ENCODE results near the gene TMEM91.

Gene TMEM91

DNA sequence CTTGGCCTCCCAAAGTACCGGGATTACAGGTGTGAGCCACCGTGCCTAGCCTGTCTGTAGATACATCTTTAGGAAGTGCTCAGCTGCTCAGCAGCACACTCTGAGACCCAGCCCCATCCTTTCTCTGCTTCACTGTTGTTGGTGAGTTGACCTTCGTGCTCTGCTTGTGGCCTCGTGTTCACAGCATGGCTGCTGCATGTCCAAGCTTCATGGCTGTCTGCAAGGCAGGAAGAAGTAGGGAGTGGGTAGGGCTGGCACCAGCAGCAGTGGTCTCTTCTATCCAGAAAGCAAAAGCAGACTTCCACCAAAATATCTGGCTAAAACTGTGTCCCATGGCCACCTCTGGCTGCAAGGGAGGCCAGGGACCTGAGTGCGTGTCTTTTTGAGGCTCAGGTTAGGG is 36.6 kb downstream of the TMEM91 start:
- DNase-seq, result no peak

DNA sequence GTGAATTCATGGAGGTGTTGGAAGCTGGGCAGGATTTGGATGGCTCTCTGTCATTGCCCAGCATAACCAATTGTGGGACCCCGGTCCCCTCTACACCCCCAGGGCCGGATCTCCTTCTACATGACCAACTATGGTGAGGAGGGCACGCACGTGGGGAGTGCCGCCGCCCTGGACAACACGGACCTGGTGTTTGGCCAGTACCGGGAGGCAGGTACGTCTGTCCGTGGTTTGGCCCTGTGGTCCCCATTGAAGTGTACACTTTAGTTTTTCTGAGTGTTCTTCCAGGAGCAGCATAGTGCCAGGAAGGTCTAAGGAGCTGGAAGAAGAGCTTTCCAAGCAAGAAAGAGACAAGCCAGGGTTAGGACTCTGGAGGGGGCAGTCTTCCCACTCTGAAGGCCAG is 37.6 kb downstream of the TMEM91 start:
- DNase-seq, result no peak

DNA sequence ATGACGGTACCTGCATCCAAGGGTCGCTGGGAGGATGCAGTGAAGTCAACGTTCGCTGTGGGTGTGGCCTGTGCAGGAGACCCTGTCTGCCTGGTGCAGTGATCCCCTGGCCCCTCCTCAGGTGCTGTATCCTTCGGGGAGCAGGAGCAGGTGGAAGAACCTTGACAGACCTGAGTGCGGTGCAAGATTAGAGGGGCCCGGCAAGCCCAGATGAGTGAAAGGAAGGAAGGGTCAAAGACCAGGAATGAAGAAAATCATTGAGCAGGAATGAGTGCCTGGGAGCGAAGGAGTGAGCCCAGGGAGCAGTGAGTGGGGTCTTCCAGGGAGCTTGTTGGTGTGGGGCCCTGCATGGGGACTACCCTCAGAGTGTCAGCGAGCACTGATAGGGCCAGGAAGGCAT is 38.1 kb downstream of the TMEM91 start:
- no peak for DNase-seq

DNA sequence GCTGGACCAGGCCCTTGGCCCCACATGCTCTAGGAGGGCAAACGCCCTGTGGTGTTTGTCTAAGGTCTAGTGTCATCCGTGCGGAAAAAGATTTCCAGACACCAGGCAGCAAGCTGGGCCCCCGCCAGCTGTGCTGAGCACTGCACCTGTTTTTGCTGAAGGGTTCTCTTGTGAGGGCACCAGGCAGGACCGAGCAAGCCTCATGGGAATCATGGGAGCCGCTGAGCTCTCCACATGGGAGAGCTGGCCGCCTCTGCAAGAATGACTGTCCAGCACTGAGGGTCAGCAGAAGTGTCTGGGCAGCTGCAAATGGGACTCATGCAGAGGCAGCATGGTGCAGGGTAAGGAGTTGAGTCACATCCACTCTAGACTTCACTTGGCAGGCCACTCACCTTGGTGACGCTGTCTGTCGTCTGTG is 38.8 kb downstream of the TMEM91 start:
- DNase-seq, result no peak

DNA sequence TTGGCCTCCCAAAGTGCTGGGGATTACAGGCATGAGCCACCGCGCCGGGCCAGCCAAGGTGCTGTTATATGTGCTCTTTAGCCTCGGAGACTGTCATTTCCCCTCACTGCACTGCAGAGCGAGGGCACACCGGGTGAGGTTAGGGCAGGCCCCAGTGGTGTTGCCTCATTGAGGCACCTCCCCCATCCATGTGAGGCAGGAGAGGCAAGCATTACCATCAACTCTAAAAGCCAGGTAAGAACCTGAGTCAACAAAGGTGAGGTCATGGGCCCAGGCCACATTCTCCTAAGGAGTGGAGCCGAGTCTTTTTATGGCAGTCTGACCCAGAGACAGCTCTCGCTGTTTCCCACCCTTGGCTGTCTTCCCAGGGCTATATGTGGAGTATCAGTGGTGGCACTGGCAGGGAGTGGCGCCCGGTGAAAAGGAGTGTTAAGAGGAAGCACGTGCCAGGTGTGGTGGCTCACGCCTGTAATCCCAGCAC is 39.9 kb downstream of the TMEM91 start:
- DNase-seq, result no peak

DNA sequence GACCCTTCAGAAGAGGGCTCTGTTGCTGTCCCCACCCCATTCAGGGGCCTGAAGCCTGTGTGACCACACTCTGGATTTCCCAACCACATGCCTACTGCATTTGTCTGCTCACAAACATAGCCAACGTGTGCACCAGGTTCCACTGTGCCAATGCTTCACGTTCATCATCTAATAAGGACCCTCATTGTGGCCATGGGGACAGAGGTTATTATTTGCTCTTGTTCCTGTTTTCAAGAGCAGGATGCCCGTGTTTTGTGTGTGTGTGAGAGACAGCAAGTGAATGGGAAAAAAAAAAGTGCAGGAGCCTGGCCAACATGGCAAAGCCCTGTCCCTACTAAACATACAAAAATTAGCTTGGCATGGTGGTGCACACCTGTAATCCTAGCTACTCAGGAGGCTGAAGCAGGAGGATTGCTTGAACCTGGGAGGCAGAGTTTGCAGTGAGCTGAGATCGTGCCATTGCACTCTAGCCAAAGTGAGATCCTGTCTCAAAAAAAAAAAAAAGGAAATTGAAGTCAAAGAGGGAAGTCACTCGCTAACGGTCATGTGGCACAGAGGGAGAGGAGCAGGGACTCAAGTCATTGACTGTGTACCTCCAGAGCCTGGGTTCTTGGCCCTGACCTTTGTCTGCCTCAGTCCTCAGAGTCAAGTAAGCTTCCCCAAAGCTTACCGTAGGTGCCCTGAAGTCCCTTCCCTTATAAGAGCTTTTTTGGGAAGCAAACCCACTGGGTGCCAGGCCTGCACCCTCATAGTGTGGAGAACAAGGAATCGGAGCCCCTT is 44.0 kb downstream of the TMEM91 start:
- DNase-seq, result peak; percentile 78

DNA sequence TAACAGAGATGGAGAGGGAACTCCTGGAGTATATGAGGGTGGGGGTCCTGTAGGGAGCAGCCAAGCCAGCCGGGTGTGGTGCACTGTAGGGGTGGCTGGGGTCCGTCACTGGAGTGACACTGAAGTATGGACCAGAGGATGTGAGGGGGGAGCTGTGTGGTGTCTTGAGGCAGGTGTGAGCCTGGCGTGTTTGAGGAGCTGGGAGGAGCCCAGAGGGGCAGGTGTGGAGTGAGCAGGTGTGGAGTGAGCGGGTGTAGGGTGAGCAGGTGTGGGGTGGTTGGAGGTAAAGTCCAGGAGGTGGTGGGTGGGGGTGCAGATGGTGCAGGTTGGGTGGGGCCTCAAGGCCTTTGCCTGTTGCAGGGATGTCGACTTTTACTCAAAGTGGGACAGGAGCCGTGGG is 45.0 kb downstream of the TMEM91 start:
- no peak for DNase-seq

DNA sequence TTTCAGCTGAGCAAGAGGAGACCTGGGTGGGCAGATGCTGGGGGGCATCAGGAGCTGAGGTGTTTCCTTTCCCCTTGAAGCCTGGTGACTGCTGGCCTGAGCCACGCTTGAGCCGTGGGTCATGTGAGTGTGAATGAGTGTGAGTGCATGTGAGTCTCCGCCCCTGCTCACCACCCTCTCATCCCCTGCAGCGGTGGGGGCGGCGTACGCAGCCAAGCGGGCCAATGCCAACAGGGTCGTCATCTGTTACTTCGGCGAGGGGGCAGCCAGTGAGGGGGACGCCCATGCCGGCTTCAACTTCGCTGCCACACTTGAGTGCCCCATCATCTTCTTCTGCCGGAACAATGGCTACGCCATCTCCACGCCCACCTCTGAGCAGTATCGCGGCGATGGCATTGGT is 45.6 kb downstream of the TMEM91 start:
- no peak for DNase-seq

DNA sequence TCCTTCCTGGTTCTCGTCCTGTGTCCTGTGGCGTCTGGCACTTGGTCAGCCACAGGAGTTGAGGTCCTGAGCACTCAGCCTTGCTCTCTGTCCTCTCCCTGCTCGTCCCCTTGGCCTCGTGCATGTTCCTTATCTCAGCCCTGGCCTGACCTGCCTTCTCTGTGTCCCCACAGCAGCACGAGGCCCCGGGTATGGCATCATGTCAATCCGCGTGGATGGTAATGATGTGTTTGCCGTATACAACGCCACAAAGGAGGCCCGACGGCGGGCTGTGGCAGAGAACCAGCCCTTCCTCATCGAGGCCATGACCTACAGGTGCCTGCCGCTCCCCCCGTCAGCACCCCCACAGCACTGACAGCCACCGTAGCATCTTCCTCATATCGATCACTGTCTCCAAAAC is 46.1 kb downstream of the TMEM91 start:
- DNase-seq, result no peak

DNA sequence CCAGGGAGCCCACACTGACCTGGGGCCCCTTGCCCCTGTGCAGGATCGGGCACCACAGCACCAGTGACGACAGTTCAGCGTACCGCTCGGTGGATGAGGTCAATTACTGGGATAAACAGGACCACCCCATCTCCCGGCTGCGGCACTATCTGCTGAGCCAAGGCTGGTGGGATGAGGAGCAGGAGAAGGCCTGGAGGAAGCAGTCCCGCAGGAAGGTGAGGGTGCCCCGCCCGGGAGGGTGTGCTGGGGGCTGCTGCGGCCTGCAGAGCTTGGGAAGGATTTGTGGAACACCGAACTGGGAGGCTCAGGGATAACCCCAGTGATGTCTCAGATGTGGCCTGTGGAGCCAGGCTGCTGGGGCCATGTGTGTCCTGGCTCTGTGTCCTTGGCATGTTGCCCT is 46.6 kb downstream of the TMEM91 start:
- DNase-seq, result no peak

DNA sequence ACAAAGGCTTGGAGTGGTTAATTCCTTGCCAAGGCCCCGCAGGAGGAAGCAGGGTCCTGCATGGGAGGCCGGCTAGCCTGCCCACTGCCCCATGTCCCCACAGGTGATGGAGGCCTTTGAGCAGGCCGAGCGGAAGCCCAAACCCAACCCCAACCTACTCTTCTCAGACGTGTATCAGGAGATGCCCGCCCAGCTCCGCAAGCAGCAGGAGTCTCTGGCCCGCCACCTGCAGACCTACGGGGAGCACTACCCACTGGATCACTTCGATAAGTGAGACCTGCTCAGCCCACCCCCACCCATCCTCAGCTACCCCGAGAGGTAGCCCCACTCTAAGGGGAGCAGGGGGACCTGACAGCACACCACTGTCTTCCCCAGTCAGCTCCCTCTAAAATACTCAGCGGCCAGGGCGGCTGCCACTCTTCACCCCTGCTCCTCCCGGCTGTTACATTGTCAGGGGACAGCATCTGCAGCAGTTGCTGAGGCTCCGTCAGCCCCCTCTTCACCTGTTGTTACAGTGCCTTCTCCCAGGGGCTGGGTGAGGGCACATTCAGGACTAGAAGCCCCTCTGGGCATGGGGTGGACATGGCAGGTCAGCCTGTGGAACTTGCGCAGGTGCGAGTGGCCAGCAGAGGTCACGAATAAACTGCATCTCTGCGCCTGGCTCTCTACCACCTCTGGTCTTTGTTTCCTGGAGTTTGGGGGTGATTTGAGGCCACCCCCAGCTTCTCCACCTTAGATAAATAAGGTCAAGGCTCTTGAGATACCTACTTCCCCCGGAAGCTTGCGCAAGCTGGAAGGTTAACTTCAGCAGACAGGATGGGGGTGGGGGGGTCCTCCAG is 48.2 kb downstream of the TMEM91 start:
- DNase-seq, result no peak

DNA sequence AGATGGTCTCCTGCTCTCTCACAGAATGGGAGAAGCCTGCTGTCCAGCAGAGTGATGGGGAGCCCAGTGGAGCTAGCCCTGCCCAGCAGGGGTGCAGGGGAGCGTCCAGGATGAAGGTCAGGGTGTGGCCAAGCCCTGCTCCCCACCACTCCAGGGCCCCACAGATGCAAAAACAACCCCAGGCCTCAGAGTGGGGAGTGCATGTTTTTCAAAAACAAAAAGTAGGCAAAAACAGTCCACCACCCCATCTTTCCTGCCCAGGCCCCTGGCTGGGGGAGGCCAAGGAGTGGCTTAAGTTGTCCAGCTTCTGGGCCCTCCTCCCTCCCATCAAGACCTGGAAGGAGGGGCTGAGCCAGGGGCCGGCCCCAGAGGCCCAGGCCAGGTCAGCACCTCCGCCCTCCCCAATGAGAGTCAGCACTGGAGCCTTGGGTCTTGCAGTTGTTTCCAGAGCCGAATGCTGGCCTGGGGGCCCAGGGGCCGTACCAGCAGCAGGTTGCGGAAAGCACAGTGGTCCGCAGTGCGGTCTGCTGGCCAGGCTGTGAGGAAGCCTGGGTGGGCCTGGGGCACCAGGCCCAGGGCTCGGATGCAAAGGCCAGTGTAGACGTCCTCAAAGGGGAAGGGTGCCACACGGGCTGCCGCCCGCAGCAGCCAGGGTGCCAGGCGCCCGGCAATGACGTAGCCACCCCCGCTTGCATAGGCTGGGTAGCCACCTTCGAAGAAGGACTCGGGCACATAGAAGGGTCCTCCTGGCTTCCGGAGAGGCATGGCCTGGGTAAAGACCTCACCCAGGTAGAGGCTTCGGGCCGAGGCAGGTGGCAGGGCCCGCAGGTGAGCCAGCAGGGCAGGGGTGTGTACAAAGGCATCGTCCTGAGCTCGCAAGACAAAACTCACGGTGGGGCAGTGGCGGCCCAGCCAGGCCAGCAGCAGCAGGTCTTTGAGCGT is 49.1 kb downstream of the TMEM91 start:
- DNase-seq, result no peak

DNA sequence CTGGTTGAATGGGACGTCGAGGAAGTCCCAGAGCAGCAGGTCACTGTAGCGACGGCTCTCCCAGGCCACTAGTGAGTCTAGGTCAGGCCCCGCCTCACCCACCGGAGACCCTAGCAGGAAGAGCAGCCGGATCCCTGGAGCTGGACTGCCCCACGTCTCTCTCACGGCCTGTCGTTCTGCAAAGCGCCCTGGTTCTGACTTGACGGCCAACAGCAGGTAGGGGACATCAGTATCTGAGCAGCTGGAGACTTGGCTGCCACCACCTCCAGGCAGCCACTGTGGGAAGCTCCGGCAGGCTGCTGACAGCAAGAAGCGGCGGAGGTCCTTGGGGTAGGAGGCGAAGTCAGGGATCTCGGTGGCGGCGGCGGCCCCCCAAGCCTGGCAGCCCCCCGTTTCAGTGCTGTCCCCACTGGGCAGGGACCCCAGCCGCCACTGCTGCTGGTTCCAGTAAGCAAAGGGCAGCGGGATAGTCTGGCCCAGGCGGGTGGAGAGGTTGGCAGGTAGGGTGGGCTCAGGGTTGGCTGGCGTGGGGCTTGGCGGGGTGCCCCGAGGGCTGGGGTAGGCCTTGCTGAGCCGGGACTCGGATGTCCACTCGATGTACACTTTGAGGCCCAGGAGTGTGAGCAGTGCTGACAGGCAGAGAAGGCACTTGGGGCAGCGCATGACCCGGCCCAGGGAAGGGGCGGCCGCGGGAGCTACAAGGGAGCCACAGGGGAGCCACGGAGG is 49.9 kb downstream of the TMEM91 start:
- no peak for DNase-seq

DNA sequence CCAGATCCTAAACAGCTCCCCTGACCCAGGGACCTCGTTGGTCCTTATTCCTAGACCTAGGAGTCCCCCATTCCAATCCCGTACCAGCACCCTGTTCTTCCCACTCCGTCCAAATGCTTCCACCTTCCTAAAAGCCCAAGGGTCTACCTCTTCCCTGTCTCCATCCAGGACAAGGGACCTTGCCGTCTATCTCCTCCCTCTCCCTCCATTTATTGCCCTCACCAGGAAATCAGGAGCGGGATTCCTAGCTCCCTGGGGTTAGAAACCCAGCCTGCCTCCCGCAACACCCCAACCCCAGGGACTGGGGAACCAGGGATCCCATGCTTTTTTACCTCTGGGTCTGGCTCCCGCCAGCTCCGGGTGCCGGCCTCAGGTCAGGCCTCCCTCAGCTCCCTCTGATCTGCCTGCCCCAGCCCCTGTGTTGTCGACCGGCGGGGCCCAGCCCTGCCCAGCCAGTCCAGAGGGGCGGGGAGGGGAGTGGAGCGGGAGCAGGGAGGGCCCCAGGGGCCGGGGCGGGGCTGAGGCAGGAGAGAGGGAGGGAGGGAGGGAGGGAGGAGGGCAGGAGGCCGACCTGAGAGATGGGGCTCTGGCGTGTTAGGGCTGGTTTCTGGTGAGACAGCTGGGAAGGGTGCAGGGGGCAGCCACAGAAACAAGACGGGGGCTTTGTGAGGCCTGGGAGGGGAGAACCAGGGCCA is 50.8 kb downstream of the TMEM91 start, which contains the start of gene B3GNT8:
Gene B3GNT8 (minus strand): TSS at position 423 of the 695 bp plus-strand sequence. CDS start 596 bp downstream, outside the sequence.
- DNase-seq, result peak; percentile 40

DNA sequence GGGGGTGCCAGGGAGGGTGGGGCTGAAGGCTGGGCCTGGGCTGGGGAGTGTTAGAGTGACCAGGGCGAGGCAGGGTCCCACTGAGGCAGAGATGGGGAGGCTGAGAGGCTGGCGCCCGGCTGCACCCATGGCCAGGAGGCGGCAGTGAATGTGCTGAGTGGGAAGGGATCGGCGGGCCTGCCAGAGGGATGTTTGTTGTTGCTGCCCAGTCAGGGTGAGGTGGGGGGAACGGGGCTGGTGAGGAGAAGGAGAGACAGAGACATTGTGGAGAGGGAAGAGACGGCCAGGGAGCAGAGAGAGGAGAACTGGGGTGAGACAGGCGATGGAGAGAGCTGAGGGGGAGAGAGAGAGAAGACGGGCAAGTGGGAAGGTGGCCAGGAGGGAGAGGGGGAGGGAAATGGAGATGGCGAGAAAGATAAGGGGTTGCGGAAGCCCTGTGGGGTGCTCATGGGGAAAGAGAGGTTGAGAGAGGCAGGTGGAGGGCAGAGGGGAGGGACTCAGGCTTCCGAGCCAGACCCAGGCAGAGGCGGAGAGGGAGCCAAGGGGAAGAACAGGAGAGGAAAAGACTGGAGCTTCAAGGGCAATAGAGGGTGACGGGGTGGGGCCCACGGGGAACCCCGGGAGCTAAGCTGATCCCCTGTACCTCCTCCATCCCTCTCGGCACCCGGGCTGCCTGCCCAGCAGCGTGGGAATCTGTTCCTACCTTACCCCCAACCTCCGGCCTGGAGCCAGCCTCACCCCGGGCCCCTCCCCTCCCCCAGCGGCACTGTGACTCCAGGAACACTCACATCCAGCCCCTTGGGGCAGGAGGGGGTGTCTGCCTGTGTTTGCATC is 51.5 kb downstream of the TMEM91 start:
- DNase-seq, result no peak

DNA sequence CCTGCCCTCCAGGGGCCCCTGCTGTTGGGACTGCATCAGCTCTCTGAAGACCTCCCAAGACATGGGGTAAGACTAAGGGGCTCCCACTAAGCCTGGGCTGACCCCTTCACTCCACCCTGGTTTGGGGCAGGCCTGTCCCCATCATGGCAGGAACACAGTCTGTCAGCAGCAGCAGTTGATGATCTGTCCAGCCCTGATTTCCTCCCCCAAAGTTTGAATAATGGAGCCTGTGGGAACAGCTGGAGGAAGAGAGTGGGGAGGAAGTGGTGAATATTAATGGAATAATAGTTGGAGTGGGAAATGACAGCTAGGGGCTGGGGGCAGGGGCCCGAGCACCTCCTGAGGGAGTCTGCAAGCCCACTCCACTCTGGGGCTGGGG is 52.1 kb downstream of the TMEM91 start:
- no peak for DNase-seq

DNA sequence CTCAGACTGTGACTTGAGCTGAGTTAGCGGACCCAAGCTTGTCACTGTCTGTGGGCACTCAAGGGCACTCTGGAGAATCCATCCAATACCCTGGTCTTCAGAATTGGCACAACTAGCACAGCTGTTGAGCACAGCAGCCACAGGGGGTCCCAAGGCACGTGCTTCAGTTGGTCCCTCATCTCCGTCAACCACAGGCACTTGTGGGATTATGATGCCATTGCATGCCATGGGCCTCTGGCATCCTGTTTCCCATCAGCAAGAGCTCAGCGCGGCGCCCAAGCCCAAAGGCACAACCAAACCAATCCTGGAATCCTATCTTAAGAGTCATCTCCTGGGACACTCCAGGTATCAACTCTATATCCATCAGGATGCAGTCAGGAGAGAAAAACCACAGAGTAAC is 54.6 kb downstream of the TMEM91 start:
- DNase-seq, result no peak

DNA sequence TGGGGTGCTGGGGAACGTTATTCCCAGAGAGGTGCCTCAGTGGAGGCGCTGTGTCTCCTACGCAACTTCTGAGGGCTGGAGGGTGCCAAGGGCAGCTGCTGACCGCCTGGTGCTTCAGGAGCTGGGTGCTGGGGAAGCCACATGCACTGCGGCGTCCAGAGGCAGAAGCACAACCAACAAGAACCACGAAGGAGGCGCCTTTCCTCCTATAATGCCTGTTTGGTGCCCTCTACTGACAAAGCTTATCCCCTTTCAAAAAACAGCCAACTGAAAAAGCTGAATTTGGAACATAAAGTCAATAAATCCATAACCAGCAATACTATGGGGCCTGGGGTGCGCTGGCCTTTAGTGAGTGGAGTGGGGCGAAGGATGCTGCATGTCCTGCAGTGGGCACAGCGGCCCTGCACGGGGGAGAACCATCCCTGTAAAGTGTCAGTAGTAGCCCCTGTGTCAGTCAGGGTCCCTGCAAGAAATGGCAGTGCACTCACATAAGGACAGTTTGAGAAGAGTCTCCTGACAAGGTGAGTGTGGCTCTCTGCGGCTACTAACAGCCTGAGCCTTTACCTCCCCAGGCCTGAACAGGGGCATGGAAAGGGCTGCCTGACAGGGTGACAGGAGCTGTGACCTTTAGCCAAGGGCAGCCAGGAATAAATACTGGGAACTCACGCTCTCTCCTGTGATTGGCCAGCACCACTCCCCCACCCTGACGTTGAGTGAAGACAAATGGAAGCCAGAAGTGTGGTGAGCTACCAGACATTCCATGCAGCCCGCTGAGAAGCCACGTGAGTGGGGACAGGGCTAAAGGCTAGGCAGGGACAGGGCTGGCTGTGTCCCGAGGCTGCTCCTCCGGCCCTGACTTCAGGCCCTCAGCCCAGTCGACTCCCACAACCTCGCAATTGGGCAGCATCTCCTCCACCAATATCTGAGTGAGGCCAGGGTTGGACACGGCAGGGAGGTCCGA is 55.4 kb downstream of the TMEM91 start:
- DNase-seq, result peak; percentile 67

DNA sequence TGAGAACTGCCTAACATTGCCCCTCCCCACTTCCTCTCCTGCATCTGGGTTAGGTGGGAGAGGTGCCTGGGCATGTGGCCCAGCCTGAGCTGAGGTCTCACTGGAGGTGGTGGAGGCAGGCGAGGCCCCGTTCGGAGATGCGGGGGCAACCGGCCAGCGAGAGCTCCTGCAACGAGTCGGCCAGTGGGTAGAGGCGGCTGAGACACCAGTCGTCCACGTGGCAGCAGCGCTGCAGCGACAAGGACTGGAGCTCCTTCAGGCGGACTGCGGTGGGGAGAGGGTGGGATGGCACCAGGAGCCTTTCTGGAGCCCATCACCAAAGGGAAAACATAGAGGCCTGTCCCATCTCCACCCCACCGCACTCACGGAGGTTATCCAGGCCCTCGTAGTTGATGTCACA is 56.8 kb downstream of the TMEM91 start:
- DNase-seq, result no peak

Measured in inflammatory macrophage treated with lipopolysaccharide for 4 hours (primary cell).